Esophagus muscularis mucosa (tissue), 3 donors: ENCODE results near the gene UBAC1.

Source experiments
- POLR2AphosphoS5 ChIP-seq, 2 donors: sonication (generic); formaldehyde crosslinking; IDR thresholded peaks; one replicate each; pipeline ENCODE4 v1.6.1; 2017; ENCODE audit warnings: antibody characterized with exemption in 2 of 2
- TF ChIP-seq, protein P1 (sequence below), 3 experiments: fragments of 200-600 bp in 2 of 3; fragments of 450-650 bp in 1 of 3; sonication (generic) in 2 of 3; IDR thresholded peaks; one replicate each; pipeline ENCODE4 v1.5.1; 2017 to 2019; ENCODE audit warnings: antibody characterized with exemption in 3 of 3, mild to moderate bottlenecking in 2 of 3, moderate library complexity in 1 of 3

DNA sequence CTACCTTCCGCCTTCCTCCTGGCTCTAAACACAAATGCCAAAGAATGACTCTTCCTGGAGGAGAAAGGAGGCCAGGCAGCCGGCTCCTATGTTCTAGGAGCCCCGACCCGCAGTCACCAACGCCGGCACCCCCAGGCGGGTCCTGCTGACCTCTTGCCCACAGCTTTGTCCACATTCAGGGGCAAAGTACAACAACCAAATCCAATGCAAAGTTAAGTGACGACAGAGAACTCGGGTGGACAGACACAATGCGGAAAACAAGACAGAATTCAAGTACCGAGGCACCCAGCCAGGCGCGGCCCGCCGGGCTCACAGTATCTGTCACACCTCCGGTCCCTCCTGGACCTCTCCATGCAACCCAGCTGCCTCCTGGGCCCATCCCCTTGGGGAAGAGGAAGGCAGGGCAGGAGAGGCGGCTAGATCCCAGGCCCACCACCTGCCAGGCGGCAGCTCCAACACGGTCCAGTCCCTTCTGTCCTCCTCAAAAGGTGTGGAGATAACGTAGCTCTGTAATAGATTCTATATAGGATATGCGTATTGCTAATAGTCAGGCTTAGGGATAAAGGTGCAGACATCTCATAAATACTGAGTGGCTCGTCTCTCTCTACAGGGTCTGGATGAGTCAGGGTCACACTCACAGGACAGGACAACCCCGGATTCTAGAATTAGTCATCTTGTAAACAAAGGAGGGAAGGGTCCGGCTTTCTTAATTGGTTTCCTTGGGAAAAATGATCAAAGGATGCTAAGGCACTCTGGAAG, 46.9 kb upstream of the UBAC1 start:
- TF ChIP-seq, protein P1, sequence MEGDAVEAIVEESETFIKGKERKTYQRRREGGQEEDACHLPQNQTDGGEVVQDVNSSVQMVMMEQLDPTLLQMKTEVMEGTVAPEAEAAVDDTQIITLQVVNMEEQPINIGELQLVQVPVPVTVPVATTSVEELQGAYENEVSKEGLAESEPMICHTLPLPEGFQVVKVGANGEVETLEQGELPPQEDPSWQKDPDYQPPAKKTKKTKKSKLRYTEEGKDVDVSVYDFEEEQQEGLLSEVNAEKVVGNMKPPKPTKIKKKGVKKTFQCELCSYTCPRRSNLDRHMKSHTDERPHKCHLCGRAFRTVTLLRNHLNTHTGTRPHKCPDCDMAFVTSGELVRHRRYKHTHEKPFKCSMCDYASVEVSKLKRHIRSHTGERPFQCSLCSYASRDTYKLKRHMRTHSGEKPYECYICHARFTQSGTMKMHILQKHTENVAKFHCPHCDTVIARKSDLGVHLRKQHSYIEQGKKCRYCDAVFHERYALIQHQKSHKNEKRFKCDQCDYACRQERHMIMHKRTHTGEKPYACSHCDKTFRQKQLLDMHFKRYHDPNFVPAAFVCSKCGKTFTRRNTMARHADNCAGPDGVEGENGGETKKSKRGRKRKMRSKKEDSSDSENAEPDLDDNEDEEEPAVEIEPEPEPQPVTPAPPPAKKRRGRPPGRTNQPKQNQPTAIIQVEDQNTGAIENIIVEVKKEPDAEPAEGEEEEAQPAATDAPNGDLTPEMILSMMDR (IDR thresholded peaks at IDR 0.05) = no peak
- TF ChIP-seq POLR2AphosphoS5 (IDR thresholded peaks at IDR 0.05) = no peak
